Caki2 (cell line): ENCODE results near the gene CADM1. TPM values are rescaled to one million over a fixed set of nuclear protein-coding genes. Genes with fewer than 3 reads are reported as not detected.

ENCODE experiments used
- DNase-seq: peaks from one replicate; pipeline ENCODE4 v3.0.0-alpha.2; 2015; ENCODE audit warnings: low read depth
- in situ Hi-C: cut with HindIII; loops from 2 replicates; pipeline ENCODE4 v1.10.0; 2016; ENCODE audit warnings: low sequenced_read_pairs, low pct_unique_long_range_greater_than_20kb, mixed read lengths
- total RNA-seq: library from RNA; depleted of rRNA; stranded (reverse); fragments of >200 nt; shearing (Covaris generic); gene quantifications from 2 replicates; pipeline ENCODE4 v1.2.3, GENCODE V29; 2014; ENCODE audit warnings: low replicate concordance

Gene CADM1
- total RNA-seq, 1 experiment from 2014 or later = 28.2 TPM

DNA sequence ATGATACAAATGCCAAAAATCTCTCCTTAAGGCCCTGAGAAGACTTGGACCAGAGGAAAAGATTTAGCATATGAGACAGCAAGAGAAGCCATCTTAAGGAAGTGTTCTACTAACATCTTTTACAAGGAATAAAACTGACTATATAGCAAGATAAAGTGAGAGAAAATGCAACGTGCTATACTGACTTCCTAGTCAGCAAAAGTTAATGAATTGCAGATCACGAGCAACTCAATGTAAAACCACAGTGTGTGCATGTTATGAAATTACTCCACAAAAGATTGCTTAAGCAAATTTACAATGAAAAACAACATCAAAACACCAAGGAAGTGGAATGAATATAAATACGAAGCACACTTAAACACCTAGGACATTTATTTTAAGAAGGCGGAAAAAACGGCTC, 187.5 kb downstream of the CADM1 start:
- in situ Hi-C loops = no loop called here
- no peak for DNase-seq

DNA sequence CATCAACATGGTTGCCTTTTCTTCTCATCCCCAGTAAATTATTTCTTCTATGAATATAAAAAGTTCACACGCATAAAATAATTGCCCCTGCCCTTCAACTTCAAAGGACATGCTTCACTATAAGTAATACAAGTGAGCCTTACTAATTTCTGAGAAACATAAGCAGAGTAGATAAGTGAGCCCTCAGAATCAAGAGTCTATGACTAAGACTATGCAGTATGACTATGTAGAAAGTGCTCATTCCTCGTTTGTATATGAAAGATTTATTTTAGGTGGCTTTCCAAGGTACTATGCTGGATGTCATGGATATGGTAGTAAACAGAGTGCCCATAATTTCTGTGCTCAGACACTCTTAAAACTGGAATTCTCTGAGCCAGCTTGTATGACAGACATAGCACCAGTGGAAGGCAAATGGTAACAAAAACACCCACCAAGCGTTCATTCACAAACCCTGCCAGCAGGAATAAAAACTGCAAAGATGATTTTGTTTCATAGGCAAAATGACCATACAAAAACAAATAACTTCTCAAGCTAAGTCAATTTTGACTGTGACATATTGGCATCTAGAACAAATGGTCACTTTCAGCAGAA, 189.8 kb downstream of the CADM1 start:
- DNase-seq = no peak
- in situ Hi-C loops = no loop called here

DNA sequence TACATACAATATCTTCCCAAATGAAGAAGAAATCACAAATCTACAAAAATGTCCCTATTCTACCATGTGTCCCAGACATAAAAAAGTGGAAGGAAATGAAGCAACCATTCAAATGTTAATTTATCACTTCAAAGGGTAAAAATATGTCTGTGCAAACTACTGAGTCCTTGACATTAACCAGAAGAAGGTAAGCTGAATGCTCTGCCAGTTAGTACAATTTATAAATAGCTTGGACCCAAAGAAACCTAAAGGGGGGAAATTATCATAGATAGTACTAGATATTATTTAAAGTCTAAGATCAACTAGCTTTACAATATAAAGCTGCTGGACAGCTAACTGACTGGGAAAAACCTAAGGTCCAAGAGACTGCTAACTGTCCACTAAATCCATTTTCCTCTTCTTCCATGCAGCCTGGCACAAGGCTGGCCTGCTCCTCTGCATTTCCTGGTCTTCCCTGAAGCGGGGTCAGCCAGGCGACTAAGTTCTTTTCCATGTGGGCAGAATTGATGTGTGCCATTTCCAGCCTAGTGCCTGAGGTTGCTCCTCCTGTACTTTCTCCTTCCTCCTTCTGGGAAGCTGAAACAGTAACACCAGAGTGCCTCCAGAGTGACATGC, 190.9 kb downstream of the CADM1 start:
- no peak for DNase-seq
- in situ Hi-C loops = no loop called here

DNA sequence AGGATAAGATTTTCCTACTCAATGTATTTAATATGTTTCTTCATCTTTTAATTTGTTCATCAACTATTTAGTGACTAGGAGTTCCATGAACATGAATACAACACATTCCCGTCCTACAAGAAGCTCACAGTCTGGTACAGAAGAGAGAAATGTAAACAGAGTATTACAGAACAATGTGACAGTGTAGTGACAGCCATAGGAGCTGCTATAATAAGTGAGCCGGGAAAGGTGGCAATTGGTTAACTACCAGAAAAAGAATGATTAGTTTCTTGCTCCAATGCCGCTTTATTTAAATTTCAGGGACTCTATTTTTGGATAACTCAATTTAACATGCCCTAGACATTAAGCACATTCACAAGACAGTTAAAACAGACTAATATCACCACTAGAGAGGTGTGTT, 192.3 kb downstream of the CADM1 start:
- DNase-seq = no peak
- in situ Hi-C loops = no loop called here

DNA sequence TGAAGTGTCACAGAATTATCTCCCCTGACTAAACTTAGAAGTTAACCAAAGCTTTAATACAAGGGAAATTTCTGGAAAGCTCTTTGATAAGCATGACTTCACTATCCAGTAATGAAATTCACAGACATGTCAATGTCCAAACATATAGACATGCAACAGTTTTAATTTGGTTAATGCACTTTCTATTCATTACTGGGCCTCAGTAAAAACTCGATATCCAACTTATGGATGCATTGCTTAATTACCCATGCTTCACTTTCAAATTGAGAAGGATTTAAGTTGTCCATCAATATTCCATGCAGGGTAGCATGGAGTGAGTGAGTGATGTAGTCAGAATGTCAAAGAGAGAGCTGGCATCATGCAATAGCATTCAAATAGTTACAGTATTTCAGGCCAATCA, 197.5 kb downstream of the CADM1 start:
- in situ Hi-C loops = no loop called here

DNA sequence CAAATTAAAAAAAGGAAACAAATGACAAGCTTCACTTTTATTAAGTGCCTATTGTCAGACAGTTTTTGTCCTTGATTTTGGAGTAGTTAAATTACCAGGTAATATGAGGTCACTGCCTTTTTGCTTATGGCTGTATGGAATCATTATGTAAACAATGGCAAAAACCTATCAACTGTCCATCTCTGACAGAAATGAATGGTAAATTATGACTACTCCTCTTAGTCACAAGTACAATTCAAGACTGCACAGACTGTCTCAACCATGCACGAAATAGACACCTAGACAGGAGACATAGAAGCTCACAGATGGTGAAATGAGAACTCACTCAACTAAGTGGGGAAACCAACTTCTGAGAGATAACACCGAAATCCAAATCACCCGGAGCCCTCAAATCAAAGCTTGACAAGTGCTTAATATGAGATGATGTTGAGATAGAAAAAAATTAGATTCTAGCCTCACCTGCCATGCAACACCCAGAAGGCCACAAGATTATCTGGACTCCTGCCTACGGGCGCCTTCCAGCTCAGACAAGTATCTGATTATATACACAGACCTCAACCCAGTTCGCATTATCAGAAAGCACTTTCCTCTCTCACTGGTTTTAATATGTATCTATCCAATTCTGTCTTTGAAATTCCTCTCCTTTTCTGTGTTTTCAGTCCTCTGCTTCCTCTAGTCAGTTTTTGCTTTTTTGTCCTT, 199.3 kb downstream of the CADM1 start:
- no peak for DNase-seq
- in situ Hi-C loops = no loop called here

More for the DNA sequence above, 197.5 kb downstream of the CADM1 start:
- DNase-seq = no peak

DNA sequence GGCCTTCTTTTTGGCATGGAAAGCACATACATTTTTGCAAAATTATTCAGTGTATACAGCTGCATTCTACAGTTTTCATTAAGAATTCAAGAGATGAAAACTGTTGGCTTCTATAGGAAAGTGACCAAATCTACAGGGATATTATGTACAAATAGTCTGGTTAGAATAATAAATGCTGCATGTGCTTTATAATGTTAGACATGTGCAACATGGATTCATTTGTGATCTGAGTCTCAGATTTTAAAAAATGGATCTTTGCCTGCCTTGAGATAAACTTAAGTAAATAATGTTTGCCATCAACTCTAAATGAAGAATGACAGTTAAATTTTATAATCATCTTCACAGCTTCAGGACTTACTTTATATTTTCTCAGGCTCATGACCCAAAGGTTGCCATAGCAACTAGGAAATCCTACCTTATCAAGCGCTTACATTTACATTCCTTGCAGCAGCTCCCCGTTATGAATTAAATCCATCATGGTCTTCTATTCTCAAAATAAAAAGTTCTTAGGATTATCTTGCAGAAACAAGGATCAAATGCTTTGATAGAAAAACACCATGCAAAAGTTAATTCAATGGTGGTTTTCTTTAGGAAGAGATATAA, 200.2 kb downstream of the CADM1 start:
- DNase-seq = no peak
- in situ Hi-C loops = no loop called here

DNA sequence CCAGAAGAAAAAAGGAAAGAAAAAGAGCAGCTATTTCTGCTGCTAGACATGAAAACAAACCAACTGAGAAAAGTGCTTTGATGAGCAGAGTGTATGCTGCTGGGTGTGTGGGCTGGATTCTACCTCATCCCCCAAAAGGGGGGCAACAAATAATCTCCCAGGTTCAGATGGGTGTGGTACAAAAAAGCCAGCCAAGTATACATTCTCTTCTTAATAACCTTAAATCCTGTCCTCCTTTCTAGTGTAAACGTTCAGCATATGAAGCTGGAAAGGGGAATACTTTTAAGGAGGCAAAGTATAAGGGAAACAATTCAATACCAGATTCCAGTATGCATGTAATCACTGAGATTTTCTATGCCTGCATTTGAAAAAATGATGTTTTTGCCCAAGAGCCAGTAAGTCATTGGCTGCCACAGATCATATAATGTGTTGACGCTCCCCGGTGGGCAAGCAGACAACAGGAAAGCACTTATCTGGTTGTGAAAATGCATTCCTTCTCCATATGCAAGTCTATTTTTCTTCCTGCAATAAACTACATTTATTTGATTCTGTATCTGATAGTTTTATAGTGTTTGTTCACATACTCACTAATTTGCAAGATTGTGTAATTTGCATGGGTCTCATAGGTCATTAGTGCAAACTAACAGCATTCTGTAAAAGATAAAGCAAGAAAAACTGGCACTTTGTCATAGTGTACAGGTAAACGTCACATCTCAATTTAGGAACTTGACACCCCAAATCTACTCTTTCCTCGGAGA, 201.1 kb downstream of the CADM1 start:
- in situ Hi-C loops = no loop called here
- no peak for DNase-seq

DNA sequence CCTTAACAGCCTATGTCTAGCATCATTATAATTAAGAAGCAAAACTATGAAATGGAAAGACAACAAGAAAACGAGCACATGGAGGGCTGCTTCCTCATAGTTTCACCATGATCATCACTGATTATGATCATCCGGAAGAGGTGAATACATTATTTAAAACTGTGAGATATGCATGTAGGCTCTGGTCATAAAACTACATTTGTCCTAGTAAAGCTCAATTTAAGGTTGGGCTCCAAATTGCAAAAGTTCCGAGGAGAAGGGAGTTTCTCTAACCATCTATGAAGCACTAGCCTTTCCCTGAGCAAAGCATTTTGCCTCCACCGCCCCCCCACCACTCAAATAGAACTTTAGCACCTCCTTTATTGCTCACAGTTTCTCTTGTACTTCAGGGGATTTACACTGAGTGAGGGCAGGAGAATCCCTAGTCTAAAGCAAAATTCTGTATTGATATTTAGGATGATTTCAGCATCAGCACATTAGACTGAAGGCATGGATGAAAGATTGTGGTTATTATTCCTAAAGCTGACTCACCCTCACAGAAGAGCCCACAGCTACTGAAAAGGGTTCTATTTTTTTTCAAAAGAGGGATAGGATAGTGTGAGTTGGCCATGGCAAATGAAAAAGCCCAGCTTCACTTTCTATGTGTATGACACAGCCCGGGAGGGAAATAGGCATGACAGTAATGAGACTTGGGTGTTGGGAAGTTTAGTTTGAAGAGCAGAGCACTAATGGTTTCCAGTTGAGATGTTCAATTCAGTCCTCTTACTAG, 203.4 kb downstream of the CADM1 start:
- in situ Hi-C loops = no loop called here
- peak; percentile 10 for DNase-seq

DNA sequence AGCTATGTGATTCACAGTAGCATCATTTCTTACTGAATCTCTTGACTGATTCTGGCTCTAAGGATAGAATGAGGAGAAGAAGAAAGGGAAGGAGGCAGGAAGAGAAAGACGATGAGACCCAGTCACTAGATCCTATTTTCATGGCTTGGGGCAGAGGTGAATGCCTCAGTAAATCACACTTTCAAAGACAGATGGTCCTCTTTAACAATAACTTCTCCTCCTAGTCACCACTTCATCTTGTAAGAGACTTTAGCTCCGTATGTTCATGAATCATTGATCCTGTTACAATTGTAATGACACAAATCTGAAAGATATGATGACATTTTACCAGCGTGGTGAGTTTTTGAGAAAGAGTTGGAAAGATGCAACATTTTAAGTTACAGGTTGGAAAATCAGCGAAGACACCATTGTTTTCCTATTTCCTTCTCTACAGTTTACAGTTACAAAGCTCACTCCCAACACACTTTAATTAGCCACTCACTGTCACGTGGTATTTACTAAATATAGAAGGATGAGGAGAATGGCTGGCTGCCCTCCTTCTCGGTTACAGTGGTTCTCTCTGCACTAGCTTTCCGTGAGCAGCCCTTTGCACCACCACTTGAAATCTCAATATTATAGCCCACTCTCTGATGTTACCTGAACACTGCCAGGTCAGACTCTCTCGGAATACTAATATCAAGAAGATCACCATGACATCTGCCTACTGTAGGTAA, 205.8 kb downstream of the CADM1 start:
- in situ Hi-C loops = no loop called here
- no peak for DNase-seq

DNA sequence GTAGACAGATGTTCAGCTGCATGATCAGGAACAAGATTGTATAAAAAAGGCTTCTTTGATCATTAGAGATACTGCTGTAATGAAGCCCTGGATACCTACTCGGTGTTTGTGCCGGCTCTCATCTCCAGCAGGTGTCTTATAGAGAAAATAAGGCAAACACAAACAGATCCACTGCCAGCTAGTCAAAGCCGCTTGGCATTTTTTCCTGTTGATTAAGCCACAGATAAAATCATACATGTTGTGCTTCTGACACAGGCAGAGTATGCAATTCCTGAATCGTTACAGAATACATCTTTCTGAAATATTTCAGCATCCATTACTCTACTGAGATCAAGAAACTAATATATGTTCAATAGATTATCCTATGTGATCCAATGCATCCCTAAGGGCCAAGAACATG, 206.9 kb downstream of the CADM1 start:
- in situ Hi-C loops = no loop called here

DNA sequence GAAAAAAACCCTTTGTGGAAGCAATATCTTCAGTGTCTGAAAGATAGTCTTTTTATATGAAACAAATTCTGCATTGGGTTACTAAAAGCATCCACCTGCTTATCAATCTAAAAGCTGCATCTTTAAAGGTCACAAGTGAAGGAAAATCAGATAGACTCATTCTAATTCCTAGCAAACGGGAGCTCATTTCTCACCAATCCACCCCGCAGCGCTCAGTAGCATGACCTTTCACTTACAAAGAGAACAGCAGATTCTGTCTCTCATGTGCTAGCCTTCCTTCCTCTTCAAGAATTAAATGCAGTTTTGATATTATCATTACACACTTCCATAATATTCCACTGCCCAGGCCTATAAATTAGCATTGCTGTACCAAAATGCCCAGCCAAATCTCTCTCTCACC, 212.9 kb downstream of the CADM1 start:
- in situ Hi-C loops = no loop called here

More for the DNA sequence above, 206.9 kb downstream of the CADM1 start:
- DNase-seq = no peak

DNA sequence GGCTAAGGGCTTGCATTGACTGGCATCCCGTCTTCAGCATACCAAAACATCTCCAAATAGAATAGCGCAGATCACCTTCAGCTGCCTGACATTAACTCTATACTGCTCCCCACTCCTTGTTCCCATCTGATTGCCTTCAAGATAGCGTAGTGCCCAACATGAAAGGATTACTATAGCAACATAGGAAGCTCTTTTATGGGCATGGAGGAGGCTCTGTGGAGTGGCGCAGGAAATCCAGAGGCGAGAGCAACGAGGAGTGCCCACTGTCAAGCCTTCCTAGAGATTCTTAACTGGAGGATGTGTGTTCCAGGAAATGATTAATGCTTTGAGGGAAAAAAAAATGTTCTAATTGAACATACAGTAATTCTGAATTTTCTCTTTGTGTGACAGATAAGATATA, 213.3 kb downstream of the CADM1 start:
- in situ Hi-C loops = no loop called here
- DNase-seq = no peak

More for the DNA sequence above, 212.9 kb downstream of the CADM1 start:
- DNase-seq = no peak

DNA sequence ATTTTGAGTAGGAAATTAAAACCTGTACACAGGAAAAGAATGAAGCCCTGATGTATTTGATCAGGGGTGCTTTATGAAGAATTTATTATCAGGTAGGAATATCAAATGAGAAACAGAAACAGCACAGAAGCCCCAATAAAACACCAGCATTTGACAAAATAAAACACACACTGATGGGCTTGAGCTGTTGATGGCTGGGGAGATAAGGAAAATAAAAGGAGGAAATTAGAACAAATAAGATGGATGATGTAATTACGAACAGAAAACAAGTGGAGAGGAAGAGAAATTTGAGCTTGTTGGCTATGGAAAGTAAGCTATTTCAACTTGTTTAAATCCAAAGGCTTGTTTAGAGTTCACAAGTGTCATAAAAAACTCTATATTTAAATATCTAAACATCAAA, 213.7 kb downstream of the CADM1 start:
- DNase-seq = no peak

DNA sequence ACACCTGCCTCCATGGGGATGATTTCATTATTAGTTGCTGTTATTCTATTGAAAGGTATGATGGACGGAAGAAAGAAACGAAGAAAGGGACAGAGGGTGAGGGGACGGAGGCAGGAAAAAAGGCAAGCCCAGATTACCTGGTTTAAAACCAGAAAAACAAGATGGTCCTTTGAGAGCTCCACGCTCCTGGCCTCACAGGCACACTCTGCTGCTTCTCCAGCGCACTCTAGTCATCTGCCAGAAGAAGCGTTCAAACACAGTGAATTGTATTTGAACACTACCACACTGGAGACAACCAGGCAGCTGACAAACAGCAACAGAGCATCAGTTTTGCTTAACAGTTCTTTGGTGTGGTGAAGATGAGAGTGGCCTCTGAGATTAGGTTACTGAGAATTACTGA, 216.9 kb downstream of the CADM1 start:
- in situ Hi-C loops = no loop called here
- DNase-seq = no peak

More for the DNA sequence above, 213.7 kb downstream of the CADM1 start:
- in situ Hi-C loops = no loop called here

DNA sequence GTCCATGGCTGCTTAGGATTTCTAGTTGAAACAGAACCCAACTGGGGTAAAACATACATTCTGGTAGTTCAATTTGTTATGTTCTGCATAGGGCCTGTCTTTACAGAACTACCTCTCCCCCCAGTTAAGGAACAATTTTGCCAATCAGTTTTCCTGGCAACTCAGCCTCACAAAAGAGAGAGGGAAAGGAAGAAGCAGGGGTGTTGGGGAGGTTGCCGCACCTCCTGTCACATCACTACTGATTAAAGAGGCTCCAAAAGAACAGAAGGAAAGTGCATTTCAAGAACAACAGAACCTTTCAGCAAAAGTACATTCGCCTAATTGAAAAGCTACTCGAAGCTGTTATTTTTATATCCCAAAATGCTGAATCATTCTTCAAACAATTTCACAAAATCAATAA, 217.6 kb downstream of the CADM1 start:
- no peak for DNase-seq
- in situ Hi-C loops = no loop called here

DNA sequence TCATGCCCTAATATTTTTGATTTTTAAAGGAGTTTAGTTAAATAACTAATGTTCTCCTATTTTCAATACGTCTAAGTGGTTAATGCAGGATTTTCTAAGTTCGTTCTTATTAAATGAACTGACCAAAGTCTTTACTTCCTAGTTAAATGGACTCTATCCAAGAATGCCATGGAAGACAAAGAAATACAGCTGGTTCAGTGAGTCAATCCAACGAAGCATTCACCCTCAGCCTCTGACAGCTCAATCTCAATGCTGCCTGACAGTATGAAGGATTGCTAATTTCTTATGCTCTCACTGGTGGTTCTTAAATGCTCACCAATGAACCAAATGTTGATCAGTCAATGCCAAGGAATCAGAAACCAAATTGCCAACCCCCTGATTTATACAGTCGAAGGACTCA, 219.4 kb downstream of the CADM1 start:
- no peak for DNase-seq
- in situ Hi-C loops = no loop called here
